Panc1 (cell line): ENCODE measurements around the gene SPACA9.

Experiments
- POLR2AphosphoS5 ChIP-seq: IDR thresholded peaks from 2 replicates; pipeline ENCODE4 v1.6.1; 2012; ENCODE audit warnings: mild to moderate bottlenecking, low read depth, low read length, moderate library complexity
- REST ChIP-seq, 2 experiments: IDR thresholded peaks; 2 replicates each; pipeline ENCODE4 v1.6.1; 2011 to 2012; ENCODE audit warnings: low read depth in 2 of 2, control low read depth in 1 of 2, low read length in 1 of 2, mild to moderate bottlenecking in 1 of 2, moderate library complexity in 1 of 2; ENCODE audit not compliant: insufficient read depth in 1 of 2
- TCF7L2 ChIP-seq: IDR thresholded peaks from 2 replicates; pipeline ENCODE4 v1.6.1; 2011; ENCODE audit warnings: mild to moderate bottlenecking, low read depth, low read length, inconsistent platforms
- TF ChIP-seq, protein P1 (sequence below): fragments of 450-650 bp; IDR thresholded peaks from 2 replicates; pipeline ENCODE4 v1.5.1; 2017; ENCODE audit warnings: mild to moderate bottlenecking

GRCh38 chr9:132840980-132841379 lies 37.7 kb upstream of the SPACA9 start:
- TF ChIP-seq POLR2AphosphoS5 = no peak
- TF ChIP-seq, protein P1, sequence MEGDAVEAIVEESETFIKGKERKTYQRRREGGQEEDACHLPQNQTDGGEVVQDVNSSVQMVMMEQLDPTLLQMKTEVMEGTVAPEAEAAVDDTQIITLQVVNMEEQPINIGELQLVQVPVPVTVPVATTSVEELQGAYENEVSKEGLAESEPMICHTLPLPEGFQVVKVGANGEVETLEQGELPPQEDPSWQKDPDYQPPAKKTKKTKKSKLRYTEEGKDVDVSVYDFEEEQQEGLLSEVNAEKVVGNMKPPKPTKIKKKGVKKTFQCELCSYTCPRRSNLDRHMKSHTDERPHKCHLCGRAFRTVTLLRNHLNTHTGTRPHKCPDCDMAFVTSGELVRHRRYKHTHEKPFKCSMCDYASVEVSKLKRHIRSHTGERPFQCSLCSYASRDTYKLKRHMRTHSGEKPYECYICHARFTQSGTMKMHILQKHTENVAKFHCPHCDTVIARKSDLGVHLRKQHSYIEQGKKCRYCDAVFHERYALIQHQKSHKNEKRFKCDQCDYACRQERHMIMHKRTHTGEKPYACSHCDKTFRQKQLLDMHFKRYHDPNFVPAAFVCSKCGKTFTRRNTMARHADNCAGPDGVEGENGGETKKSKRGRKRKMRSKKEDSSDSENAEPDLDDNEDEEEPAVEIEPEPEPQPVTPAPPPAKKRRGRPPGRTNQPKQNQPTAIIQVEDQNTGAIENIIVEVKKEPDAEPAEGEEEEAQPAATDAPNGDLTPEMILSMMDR = no peak
- TF ChIP-seq TCF7L2 = no peak
- TF ChIP-seq REST (IDR thresholded peaks at IDR 0.05; ENCODE audit: insufficient read depth in 1 of 2, low read depth in 2 of 2, low read length in 1 of 2) = no peak
